B cell (primary cell): ENCODE measurements around the gene RNF217.

Experiments
- CTCF ChIP-seq: fragments of 200-600 bp; IDR thresholded peaks from one replicate; pipeline ENCODE4 v1.8.0; 2022; ENCODE audit warnings: antibody characterized with exemption, mild to moderate bottlenecking
- EZH2 ChIP-seq: IDR thresholded peaks from 2 replicates; pipeline ENCODE4 v1.6.1; 2012; ENCODE audit warnings: borderline replicate concordance, low read depth, mild to moderate bottlenecking, moderate library complexity, low read length; ENCODE audit not compliant: insufficient read depth, poor library complexity, severe bottlenecking

- no peak for TF ChIP-seq EZH2
- no peak for TF ChIP-seq CTCF
Measured at GRCh38 chr6:124990988-124991387, 28.8 kb downstream of the RNF217 start.
